Right lobe of liver (tissue), 6 donors: ENCODE data around the gene KRTAP12-4. TPM values are rescaled to one million over a fixed set of nuclear protein-coding genes. Genes with fewer than 3 reads are reported as not detected.
A peak's percentile ranks its signal among the peaks of the same experiment; 100 is the strongest.

Experiments
- ATAC-seq, 4 donors: fragments of 200-7000 bp; cut with Tn5 transposase; one replicate each; pipeline ENCODE4 v1.9.1; 2020; ENCODE audit warnings: mild to moderate bottlenecking in 4 of 4, moderate library complexity in 4 of 4
- DNase-seq, 3 donors: peaks; one replicate each; pipeline ENCODE4 v3.0.0-alpha.2; 2020
- H3K27ac ChIP-seq, 3 donors: fragments of 200-600 bp; one replicate each; pipeline ENCODE4 v1.8.0; 2022
- H3K27me3 ChIP-seq, 2 donors: fragments of 200-600 bp; one replicate each; pipeline ENCODE4 v1.8.0; 2022
- H3K36me3 ChIP-seq, 4 donors: fragments of 200-600 bp; sonication (generic) in 1 of 4; one replicate each; pipeline versions ENCODE4 v1.5.1 to v1.8.0; 2017 to 2022; ENCODE audit warnings: control low read depth in 1 of 4
- H3K4me1 ChIP-seq, 4 donors: fragments of 200-600 bp; sonication (generic) in 1 of 4; one replicate each; pipeline versions ENCODE4 v1.5.1 to v1.8.0; 2017 to 2022; ENCODE audit warnings: control low read depth in 1 of 4
- H3K4me3 ChIP-seq, 3 donors: fragments of 200-600 bp; one replicate each; pipeline ENCODE4 v1.8.0; 2022
- H3K9me3 ChIP-seq, 4 donors: fragments of 200-600 bp; sonication (generic) in 1 of 4; one replicate each; pipeline versions ENCODE4 v1.5.1 to v1.8.0; 2017 to 2022; ENCODE audit warnings: control low read depth in 1 of 4
- CTCF ChIP-seq, 4 donors: fragments of 200-600 bp in 3 of 4; fragments of 450-650 bp in 1 of 4; IDR thresholded peaks; one replicate each; pipeline versions ENCODE4 v1.5.1 to v1.8.0; 2016 to 2022; ENCODE audit warnings: antibody characterized with exemption in 4 of 4, mild to moderate bottlenecking in 2 of 4
- POLR2A ChIP-seq: fragments of 450-650 bp; IDR thresholded peaks from one replicate; pipeline ENCODE4 v1.6.1; 2017; ENCODE audit warnings: antibody characterized with exemption, mild to moderate bottlenecking
- WGBS: methylation state at CpG from one replicate; pipeline ENCODE4 v1.1.6; 2018; ENCODE audit warnings: low coverage, low lambda C conversion rate; ENCODE audit not compliant: insufficient coverage; ENCODE audit errors: missing lambda C conversion rate; 5-methylcytosine and 5-hydroxymethylcytosine counted together
- intact Hi-C, 2 donors: fragments of 100-400 bp; cut with DNase I; formaldehyde crosslinking; loops; one replicate each; pipeline versions ENCODE4 v1.11.2 to v1.14.1; 2022
- total RNA-seq, 6 experiments: library from RNA; depleted of rRNA in 2 of 6; stranded (reverse); fragments of >200 nt in 2 of 6; fragmentation: NEBNext Ultra II Directional in 3 of 6; extraction: Animal tissue kit (Norgen Biotek cat#: 25700) in 3 of 6; gene quantifications; one replicate each; pipeline versions ENCODE4 v1.1.0 to v1.2.4, GENCODE V29; 2016 to 2023
- donor health status: DM: no; HTN: yes; CAD: no.
- donor health status: DM: no; HTN: no; CAD: no.
- donor health status: DM: no; HTN: no; CAD: no.
- donor health status: DM: no; HTN: yes; CAD: no.
- donor health status: DM: no; HTN: yes; CAD: no.

Gene KRTAP12-4
- total RNA-seq, 6 experiments from 2014 or later, result not detected

GRCh38 chr21:44696572-44696971 lies 42.1 kb upstream of the KRTAP12-4 start:
- Histone ChIP-seq H3K4me1 (no peaks in the 10 kb centered on the region), H3K9me3 (peaks cover 0 to 4% (median 0%) of the 10 kb centered on the region in 4 donors), H3K27me3 (peaks cover 0 to 12% of the 10 kb centered on the region in 2 donors), H3K27ac (no peak overlapping the region), H3K36me3 (no peaks in the 10 kb centered on the region), H3K4me3 (no peak overlapping the region)
- TF ChIP-seq POLR2A (no peak), CTCF (IDR thresholded peaks at IDR 0.05) (no peak)
- DNase-seq (peak in 1 of 3 donors; percentile 29), ATAC-seq (no peak)
- intact Hi-C loops, result no loop called here
- 67% methylated on average over 5 of the region's 10 CpGs for WGBS

DNA sequence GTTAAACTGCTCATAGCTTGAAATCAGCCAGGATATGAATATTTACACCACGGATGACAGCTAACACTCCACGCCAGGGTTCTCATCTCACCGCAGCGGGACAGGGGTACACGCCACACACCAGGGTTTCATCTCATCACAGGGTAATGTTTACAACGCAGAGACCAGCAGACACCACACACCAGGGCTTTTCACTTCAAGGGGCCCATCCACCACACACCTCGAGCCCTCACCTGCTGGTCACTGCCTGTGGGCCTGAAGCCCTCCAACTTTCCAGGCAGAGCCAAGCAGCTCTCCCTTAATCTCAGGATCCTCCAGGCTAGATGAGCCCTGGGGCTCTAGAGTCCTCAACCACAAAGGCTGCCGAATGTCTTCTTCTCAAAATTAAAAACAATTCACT lies 41.2 kb upstream of the KRTAP12-4 start:
- DNase-seq (no peak), ATAC-seq (no peak)
- Histone ChIP-seq H3K27ac (no peak overlapping the region), H3K4me1 (no peaks in the 10 kb centered on the region), H3K36me3 (no peaks in the 10 kb centered on the region), H3K9me3 (peaks cover 0 to 4% (median 0%) of the 10 kb centered on the region in 4 donors), H3K27me3 (peaks cover 0 to 12% of the 10 kb centered on the region in 2 donors), H3K4me3 (no peak overlapping the region)
- intact Hi-C loops, result no loop called here
- TF ChIP-seq POLR2A (no peak), CTCF (IDR thresholded peaks at IDR 0.05) (no peak)
- 80% methylated on average over 7 of the region's 8 CpGs for WGBS

- Histone ChIP-seq H3K27me3 (peaks cover 0 to 12% of the 10 kb centered on the region in 2 donors), H3K4me3 (no peak overlapping the region), H3K36me3 (no peaks in the 10 kb centered on the region), H3K27ac (no peak overlapping the region), H3K9me3 (peaks cover 0 to 4% (median 0%) of the 10 kb centered on the region in 4 donors), H3K4me1 (no peaks in the 10 kb centered on the region)
- intact Hi-C loops, result no loop called here
- ATAC-seq (no peak), DNase-seq (peak in 1 of 3 donors; percentile 28)
- TF ChIP-seq CTCF (IDR thresholded peaks at IDR 0.05) (no peak), POLR2A (no peak)
- WGBS, result 70% methylated on average over 4 of the region's 8 CpGs
Measured at GRCh38 chr21:44695184-44695583, 40.7 kb upstream of the KRTAP12-4 start.

GRCh38 chr21:44694776-44695175 lies 40.3 kb upstream of the KRTAP12-4 start:
- ATAC-seq (no peak), DNase-seq (no peak)
- intact Hi-C loops, result no loop called here
- no peak for TF ChIP-seq CTCF (IDR thresholded peaks at IDR 0.05)
- no peak for TF ChIP-seq POLR2A
- WGBS, result 48% methylated on average over 5 of the region's 11 CpGs
- Histone ChIP-seq H3K9me3 (peaks cover 0 to 4% (median 0%) of the 10 kb centered on the region in 4 donors), H3K4me1 (no peaks in the 10 kb centered on the region), H3K4me3 (no peak overlapping the region), H3K27ac (no peak overlapping the region), H3K27me3 (peaks cover 0 to 12% of the 10 kb centered on the region in 2 donors), H3K36me3 (no peaks in the 10 kb centered on the region)
